Keratinocyte (primary cell): ENCODE data around the gene HSPA8. TPM values are rescaled to one million over a fixed set of nuclear protein-coding genes. Genes with fewer than 3 reads are reported as not detected.

ENCODE experiments used
- DNase-seq: peaks from one replicate; pipeline ENCODE4 v3.0.0-alpha.2; 2011; ENCODE audit warnings: low read depth, missing footprints, low spot score
- FAIRE-seq: peaks from 2 replicates; lab custom pipeline; 2011; peaks lifted over from hg19 to GRCh38; lab: Jason Lieb, UNC
- H2AFZ ChIP-seq: 2 replicates; pipeline ENCODE4 v1.6.0; 2012; ENCODE audit warnings: low read length, control low read depth, inconsistent platforms; ENCODE audit not compliant: control insufficient read depth
- H3K27ac ChIP-seq: 2 replicates; pipeline ENCODE4 v1.5.1; 2011; ENCODE audit warnings: low read length; ENCODE audit not compliant: control insufficient read depth, insufficient read depth
- H3K27me3 ChIP-seq: 3 replicates; pipeline ENCODE4 v1.6.0; 2011; ENCODE audit warnings: low read length; ENCODE audit not compliant: control insufficient read depth, insufficient read depth; ENCODE audit errors: extremely low read depth
- H3K36me3 ChIP-seq, 2 experiments: 2 replicates in 1 of 2; 3 replicates in 1 of 2; pipeline ENCODE4 v1.5.1; 2011; ENCODE audit warnings: low read length in 2 of 2, mild to moderate bottlenecking in 1 of 2; ENCODE audit not compliant: control insufficient read depth in 2 of 2, insufficient read depth in 2 of 2; ENCODE audit errors: extremely low read depth in 1 of 2
- H3K4me1 ChIP-seq: 3 replicates; pipeline ENCODE4 v1.5.1; 2011; ENCODE audit warnings: low read length; ENCODE audit not compliant: control insufficient read depth, insufficient read depth; ENCODE audit errors: extremely low read depth
- H3K4me2 ChIP-seq: 3 replicates; pipeline ENCODE4 v1.6.0; 2011; ENCODE audit warnings: low read depth, low read length; ENCODE audit not compliant: control insufficient read depth, insufficient read depth; ENCODE audit errors: extremely low read depth
- H3K4me3 ChIP-seq, 3 experiments: fragments of 200-600 bp in 1 of 3; sonication (generic) in 1 of 3; 2 replicates in 2 of 3; 3 replicates in 1 of 3; pipeline ENCODE4 v1.5.1; 2011 to 2016; ENCODE audit warnings: low read length in 3 of 3, mild to moderate bottlenecking in 3 of 3, control low read depth in 2 of 3, inconsistent platforms in 1 of 3, low read depth in 1 of 3, mixed read lengths in 1 of 3, mixed run types in 1 of 3, moderate library complexity in 1 of 3; ENCODE audit not compliant: control insufficient read depth in 2 of 3, insufficient read depth in 2 of 3; ENCODE audit errors: extremely low read depth in 1 of 3
- H3K79me2 ChIP-seq: 2 replicates; pipeline ENCODE4 v1.6.0; 2012; ENCODE audit warnings: low read length; ENCODE audit not compliant: control insufficient read depth, insufficient read depth
- H3K9ac ChIP-seq: 3 replicates; pipeline ENCODE4 v1.6.0; 2011; ENCODE audit warnings: low read length; ENCODE audit not compliant: control insufficient read depth, insufficient read depth; ENCODE audit errors: extremely low read depth
- H3K9me1 ChIP-seq: 3 replicates; pipeline ENCODE4 v1.6.0; 2011; ENCODE audit warnings: low read length; ENCODE audit not compliant: control insufficient read depth, insufficient read depth; ENCODE audit errors: extremely low read depth
- H3K9me3 ChIP-seq: 2 replicates; pipeline ENCODE4 v1.5.1; 2012; ENCODE audit warnings: low read depth, low read length; ENCODE audit not compliant: control insufficient read depth
- H4K20me1 ChIP-seq: 3 replicates; pipeline ENCODE4 v1.6.0; 2011; ENCODE audit warnings: low read length; ENCODE audit not compliant: control insufficient read depth, insufficient read depth; ENCODE audit errors: extremely low read depth
- CTCF ChIP-seq, 3 experiments: IDR thresholded peaks in 1 of 3; conservative IDR thresholded peaks in 1 of 3; optimal IDR thresholded peaks in 1 of 3; 2 replicates in 2 of 3; 3 replicates in 1 of 3; pipeline versions ENCODE3 to v1.5.1; 2011; ENCODE audit warnings: low read length in 3 of 3, mild to moderate bottlenecking in 3 of 3, moderate library complexity in 2 of 3, control low read depth in 1 of 3, inconsistent platforms in 1 of 3; ENCODE audit not compliant: insufficient read depth in 2 of 3; ENCODE audit errors: extremely low read depth in 1 of 3
- EZH2 ChIP-seq: IDR thresholded peaks from one replicate; pipeline ENCODE4 v1.6.1; 2012; ENCODE audit warnings: inconsistent platforms, mild to moderate bottlenecking, low read length, moderate library complexity
- dilution Hi-C: fragments of 300-500 bp; cut with MboI; formaldehyde crosslinking; loops from one replicate; pipeline ENCODE4 v1.7.0; 2020; ENCODE audit warnings: low sequenced_read_pairs; ENCODE audit not compliant: extremely low pct_ligation_motif_present
- polyA plus RNA-seq, 5 experiments: library from polyadenylated mRNA; depleted of rRNA in 3 of 5; stranded (reverse) in 3 of 5; stranded (forward) in 1 of 5; unstranded in 1 of 5; fragments of >200 nt; gene quantifications; 1 replicate in 1 of 5; 2 replicates in 3 of 5; 3 replicates in 1 of 5; pipeline versions ENCODE4 v1.2.1 to v1.2.3, GENCODE V29; 2011 to 2012; ENCODE audit warnings: missing spikeins in 2 of 5, low read depth in 1 of 5, low replicate concordance in 1 of 5

Gene HSPA8
- polyA plus RNA-seq, 1 donor (not counting 4 experiments of a cell fraction or from before 2014, with no cell fraction given), result 3,207 TPM

GRCh38 chr11:123073343-123074057 lies 11.6 kb upstream of the HSPA8 start:
- FAIRE-seq, result no peak
- peaks cover 1 to 4% of the 10 kb centered on the region in 2 experiments for H3K36me3 ChIP-seq
- H3K4me1 ChIP-seq, result no peaks in the 10 kb centered on the region
- no peak overlapping the region for H2AFZ ChIP-seq
- H3K27ac ChIP-seq, result no peak overlapping the region
- H3K9me1 ChIP-seq, result no peaks in the 10 kb centered on the region
- H3K4me3 ChIP-seq, result no peak overlapping the region
- dilution Hi-C loops, result no loop called here
- H4K20me1 ChIP-seq, result no peaks in the 10 kb centered on the region
- no peak for TF ChIP-seq EZH2
- TF ChIP-seq CTCF (optimal IDR thresholded peaks at IDR 0.05 in 1 of 3, IDR thresholded peaks at IDR 0.05 in 1 of 3, conservative IDR thresholded peaks at IDR 0.05 in 1 of 3; ENCODE audit: extremely low read depth in 1 of 3, insufficient read depth in 2 of 3, low read length in 3 of 3), result no peak
- no peak for DNase-seq
- H3K4me2 ChIP-seq, result no peak overlapping the region
- no peaks in the 10 kb centered on the region for H3K27me3 ChIP-seq
- H3K9me3 ChIP-seq, result no peaks in the 10 kb centered on the region
- no peak overlapping the region for H3K9ac ChIP-seq
- no peaks in the 10 kb centered on the region for H3K79me2 ChIP-seq

- Histone ChIP-seq H3K9me3 (no peaks in the 10 kb centered on the region), H3K4me2 (no peak overlapping the region), H3K9me1 (no peaks in the 10 kb centered on the region), H3K9ac (no peak overlapping the region), H3K4me3 (no peak overlapping the region), H3K4me1 (no peaks in the 10 kb centered on the region), H3K27ac (no peak overlapping the region), H3K27me3 (no peaks in the 10 kb centered on the region), H3K79me2 (no peaks in the 10 kb centered on the region), H3K36me3 (peaks cover 1 to 4% of the 10 kb centered on the region in 2 experiments), H4K20me1 (no peaks in the 10 kb centered on the region), H2AFZ (no peak overlapping the region)
- dilution Hi-C loops, result no loop called here
- no peak for TF ChIP-seq CTCF (optimal IDR thresholded peaks at IDR 0.05 in 1 of 3, IDR thresholded peaks at IDR 0.05 in 1 of 3, conservative IDR thresholded peaks at IDR 0.05 in 1 of 3; ENCODE audit: extremely low read depth in 1 of 3, insufficient read depth in 2 of 3, low read length in 3 of 3)
- no peak for TF ChIP-seq EZH2
- FAIRE-seq, result no peak
- DNase-seq, result no peak
These were observed 10.8 kb upstream of the HSPA8 start for GRCh38 chr11:123072762-123073161.
